CD14-positive monocyte (primary cell): ENCODE data around the gene CST9L. TPM values are rescaled to one million over a fixed set of nuclear protein-coding genes. Genes with fewer than 3 reads are reported as not detected.

Source experiments
- DNase-seq, 3 donors: peaks; one replicate each; pipeline ENCODE4 v3.0.0-alpha.2; 2011 to 2022
- H2AFZ ChIP-seq: 2 replicates; pipeline ENCODE4 v1.6.0; 2012; ENCODE audit warnings: mild to moderate bottlenecking, low read depth, low read length, inconsistent platforms; ENCODE audit not compliant: insufficient read depth, poor library complexity, severe bottlenecking
- H3K27ac ChIP-seq, 2 donors: 1 replicate in 1 of 2; 2 replicates in 1 of 2; pipeline ENCODE4 v1.5.1; 2012 to 2013; ENCODE audit warnings: low read length in 2 of 2, control low read depth in 1 of 2, inconsistent platforms in 1 of 2, low read depth in 1 of 2, mild to moderate bottlenecking in 1 of 2
- H3K27me3 ChIP-seq, 2 donors: one replicate each; pipeline versions ENCODE4 v1.6.0 to v1.6.1; 2011 to 2013; ENCODE audit warnings: low read length in 2 of 2; ENCODE audit not compliant: control insufficient read depth in 2 of 2, insufficient read depth in 2 of 2
- H3K36me3 ChIP-seq, 2 donors: replicated peaks in 1 of 2; 1 replicate in 1 of 2; 2 replicates in 1 of 2; pipeline versions ENCODE4 v1.5.1 to v1.6.1; 2012 to 2013; ENCODE audit warnings: low read length in 2 of 2, control low read depth in 1 of 2, inconsistent platforms in 1 of 2, mild to moderate bottlenecking in 1 of 2; ENCODE audit not compliant: insufficient read depth in 2 of 2, control insufficient read depth in 1 of 2
- H3K4me1 ChIP-seq, 2 donors: 1 replicate in 1 of 2; 2 replicates in 1 of 2; pipeline versions ENCODE4 v1.5.1 to v1.6.1; 2012 to 2013; ENCODE audit warnings: low read length in 2 of 2, control low read depth in 1 of 2, inconsistent platforms in 1 of 2, mild to moderate bottlenecking in 1 of 2, moderate library complexity in 1 of 2; ENCODE audit not compliant: insufficient read depth in 2 of 2, control insufficient read depth in 1 of 2
- H3K4me2 ChIP-seq: replicated peaks from 2 replicates; pipeline ENCODE3; 2012; ENCODE audit warnings: low read length, moderate library complexity, mild to moderate bottlenecking; ENCODE audit not compliant: poor library complexity, severe bottlenecking; ENCODE audit errors: extremely low read depth
- H3K4me3 ChIP-seq, 3 experiments: fragments of 200-600 bp in 1 of 3; sonication (generic) in 1 of 3; replicated peaks in 1 of 3; 1 replicate in 2 of 3; 2 replicates in 1 of 3; pipeline ENCODE4 v1.5.1; 2011 to 2013; ENCODE audit warnings: low read length in 3 of 3, mild to moderate bottlenecking in 3 of 3, control low read depth in 2 of 3, low read depth in 2 of 3, inconsistent platforms in 1 of 3, moderate library complexity in 1 of 3
- H3K79me2 ChIP-seq: 2 replicates; pipeline ENCODE4 v1.6.0; 2012; ENCODE audit warnings: mild to moderate bottlenecking, control low read depth, inconsistent platforms, low read length, moderate library complexity; ENCODE audit not compliant: insufficient read depth
- H3K9ac ChIP-seq: 2 replicates; pipeline ENCODE4 v1.6.0; 2017; ENCODE audit warnings: low read length, mild to moderate bottlenecking; ENCODE audit not compliant: insufficient read depth, poor library complexity, severe bottlenecking
- H3K9me3 ChIP-seq, 2 donors: replicated peaks in 1 of 2; 1 replicate in 1 of 2; 2 replicates in 1 of 2; pipeline versions ENCODE4 v1.5.1 to v1.6.1; 2012 to 2013; ENCODE audit warnings: low read length in 2 of 2, control low read depth in 1 of 2; ENCODE audit not compliant: control insufficient read depth in 1 of 2, insufficient read depth in 1 of 2
- H4K20me1 ChIP-seq: 2 replicates; pipeline ENCODE4 v1.6.0; 2012; ENCODE audit warnings: mild to moderate bottlenecking, low read length, control low read depth, moderate library complexity; ENCODE audit not compliant: insufficient read depth
- H3K27ac Mint-ChIP-seq, 7 donors: one replicate each; pipeline ENCODE4 v1.8.0; 2020; ENCODE audit warnings: mild to moderate bottlenecking in 7 of 7, mixed read lengths in 7 of 7, moderate library complexity in 6 of 7, inconsistent platforms in 2 of 7
- H3K27me3 Mint-ChIP-seq, 3 donors: one replicate each; pipeline ENCODE4 v1.8.0; 2021 to 2022; ENCODE audit warnings: low read depth in 3 of 3, mild to moderate bottlenecking in 3 of 3, mixed read lengths in 3 of 3, moderate library complexity in 3 of 3, inconsistent platforms in 1 of 3
- H3K36me3 Mint-ChIP-seq, 2 donors: one replicate each; pipeline ENCODE4 v1.8.0; 2020; ENCODE audit warnings: mixed read lengths in 2 of 2, inconsistent platforms in 1 of 2, mild to moderate bottlenecking in 1 of 2
- H3K4me1 Mint-ChIP-seq: one replicate; pipeline ENCODE4 v1.8.0; 2020; ENCODE audit warnings: mild to moderate bottlenecking, mixed read lengths
- H3K4me3 Mint-ChIP-seq, 2 donors: one replicate each; pipeline ENCODE4 v1.8.0; 2020; ENCODE audit warnings: mild to moderate bottlenecking in 2 of 2, mixed read lengths in 2 of 2, moderate library complexity in 1 of 2
- H3K9me3 Mint-ChIP-seq, 7 donors: one replicate each; pipeline ENCODE4 v1.8.0; 2020 to 2022; ENCODE audit warnings: mixed read lengths in 7 of 7, mild to moderate bottlenecking in 6 of 7, moderate library complexity in 6 of 7, inconsistent platforms in 2 of 7
- WGBS: methylation state at CpG from one replicate; pipeline ENCODE4 v1.1.5; 2013; ENCODE audit warnings: missing lambda C conversion rate; ENCODE audit not compliant: insufficient coverage; 5-methylcytosine and 5-hydroxymethylcytosine counted together
- intact Hi-C, 2 donors: fragments of 100-400 bp; cut with micrococcal nuclease; formaldehyde crosslinking; loops; one replicate each; pipeline versions ENCODE4 v1.15.0 to v1.15.1; 2023
- polyA plus RNA-seq, 3 donors: library from polyadenylated mRNA; depleted of rRNA in 1 of 3; unstranded in 2 of 3; stranded (reverse) in 1 of 3; fragments of 300-500 nt in 2 of 3; fragments of >200 nt in 1 of 3; fragmentation: Illumina TruSeq in 2 of 3; gene quantifications; 1 replicate in 2 of 3; 2 replicates in 1 of 3; pipeline ENCODE4 v1.2.3, GENCODE V29; 2012 to 2021
- TF ChIP-seq, protein P1 (sequence below): fragments of 200-600 bp; IDR thresholded peaks from one replicate; pipeline ENCODE4 v1.8.0; 2022; ENCODE audit warnings: antibody characterized with exemption, mild to moderate bottlenecking

Gene CST9L
- polyA plus RNA-seq, 3 donors, result not detected

DNA sequence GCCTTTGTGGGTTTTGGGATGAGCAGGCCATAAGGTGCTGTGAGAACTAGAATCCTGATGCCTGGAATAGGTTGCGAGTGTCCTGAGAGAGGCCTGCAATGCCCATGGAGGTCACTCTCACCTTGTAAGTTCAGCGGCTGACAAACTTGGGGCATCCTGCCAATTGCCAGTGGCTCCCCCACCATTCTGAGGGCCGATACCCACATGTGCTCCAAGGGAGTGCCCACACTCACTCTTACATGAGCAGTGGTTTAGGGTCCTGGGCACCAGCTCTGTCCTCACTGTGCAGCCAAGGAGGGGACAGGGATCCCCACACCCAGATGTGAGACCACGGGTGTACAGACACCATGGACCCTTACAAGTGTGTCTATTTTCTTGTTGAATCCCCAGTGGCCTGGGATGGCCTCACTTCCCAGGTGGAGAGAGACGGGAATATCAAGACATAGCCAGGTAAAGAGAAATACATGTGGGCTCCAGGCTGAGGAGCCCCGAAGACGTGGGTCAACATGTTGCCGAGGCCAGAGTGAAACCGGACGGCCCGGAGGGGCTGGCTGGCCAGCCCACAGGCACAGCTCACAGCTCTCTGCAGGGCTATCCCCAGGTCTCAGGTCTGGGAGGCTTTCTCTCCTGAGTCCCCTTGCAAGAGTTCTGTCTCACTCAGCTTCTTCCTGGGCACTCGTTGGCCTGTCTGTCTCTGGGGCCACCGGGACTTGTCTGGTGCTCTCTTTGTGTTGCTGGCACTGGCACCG lies 39.4 kb upstream of the CST9L start:
- Mint-ChIP-seq H3K4me1 (peaks cover 19% of the 10 kb centered on the region), H3K9me3 (peaks cover 0 to 1% (median 0%) of the 10 kb centered on the region in 7 donors), H3K36me3 (no peaks in the 10 kb centered on the region), H3K27me3 (peaks cover 8 to 15% (median 10%) of the 10 kb centered on the region in 3 donors), H3K27ac (peak overlapping the region in 1 of 7 donors; percentile 75), H3K4me3 (no peak overlapping the region)
- Histone ChIP-seq H3K9ac (no peak overlapping the region), H3K27me3 (no peaks in the 10 kb centered on the region), H3K27ac (no peak overlapping the region), H3K79me2 (no peaks in the 10 kb centered on the region), H3K4me2 (no peak overlapping the region), H3K36me3 (no peaks in the 10 kb centered on the region), H2AFZ (no peak overlapping the region), H3K9me3 (no peaks in the 10 kb centered on the region), H4K20me1 (no peaks in the 10 kb centered on the region), H3K4me1 (peaks cover 12 to 14% of the 10 kb centered on the region in 2 donors), H3K4me3 (no peak overlapping the region)
- 95% methylated on average over 14 of the region's 14 CpGs for WGBS
- TF ChIP-seq, protein P1, sequence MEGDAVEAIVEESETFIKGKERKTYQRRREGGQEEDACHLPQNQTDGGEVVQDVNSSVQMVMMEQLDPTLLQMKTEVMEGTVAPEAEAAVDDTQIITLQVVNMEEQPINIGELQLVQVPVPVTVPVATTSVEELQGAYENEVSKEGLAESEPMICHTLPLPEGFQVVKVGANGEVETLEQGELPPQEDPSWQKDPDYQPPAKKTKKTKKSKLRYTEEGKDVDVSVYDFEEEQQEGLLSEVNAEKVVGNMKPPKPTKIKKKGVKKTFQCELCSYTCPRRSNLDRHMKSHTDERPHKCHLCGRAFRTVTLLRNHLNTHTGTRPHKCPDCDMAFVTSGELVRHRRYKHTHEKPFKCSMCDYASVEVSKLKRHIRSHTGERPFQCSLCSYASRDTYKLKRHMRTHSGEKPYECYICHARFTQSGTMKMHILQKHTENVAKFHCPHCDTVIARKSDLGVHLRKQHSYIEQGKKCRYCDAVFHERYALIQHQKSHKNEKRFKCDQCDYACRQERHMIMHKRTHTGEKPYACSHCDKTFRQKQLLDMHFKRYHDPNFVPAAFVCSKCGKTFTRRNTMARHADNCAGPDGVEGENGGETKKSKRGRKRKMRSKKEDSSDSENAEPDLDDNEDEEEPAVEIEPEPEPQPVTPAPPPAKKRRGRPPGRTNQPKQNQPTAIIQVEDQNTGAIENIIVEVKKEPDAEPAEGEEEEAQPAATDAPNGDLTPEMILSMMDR, result no peak
- intact Hi-C loops, result loop anchor here in 1 of 2 donors (2.0 kb wide), 1 partner anchor 165 kb away; no protein-coding TSS in a partner anchor
- DNase-seq, result no peak

DNA sequence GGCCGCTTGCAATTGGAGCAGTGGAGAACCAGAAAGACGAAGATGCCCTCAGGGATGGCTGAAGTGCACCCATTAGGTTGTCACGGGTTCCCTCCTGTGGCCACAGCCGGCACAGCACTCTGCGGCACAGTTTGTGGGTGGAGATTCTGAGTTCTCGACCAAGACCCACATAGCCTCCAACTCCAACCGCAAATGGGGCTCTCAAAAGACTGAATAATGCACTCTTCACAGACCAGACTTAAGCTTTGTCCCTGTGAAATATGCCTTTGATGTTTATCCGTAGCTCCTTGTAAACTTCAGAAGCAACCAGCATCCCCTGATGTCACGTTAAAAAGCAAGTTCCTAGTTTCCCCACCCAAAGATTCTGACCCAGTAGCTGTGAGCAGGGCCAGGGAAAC lies 38.4 kb upstream of the CST9L start:
- WGBS, result 0% methylated on average over 5 of the region's 9 CpGs
- peak overlapping the region in 1 of 7 donors; percentile 49 for H3K27ac Mint-ChIP-seq
- intact Hi-C loops, result loop anchor here (1.0 to 2.0 kb wide), 2 partner anchors 164 to 165 kb away; no protein-coding TSS in a partner anchor
- H3K79me2 ChIP-seq, result no peaks in the 10 kb centered on the region
- H3K4me3 Mint-ChIP-seq, result peak overlapping the region in 1 of 2 donors; percentile 42
- no peak overlapping the region for H3K27ac ChIP-seq
- no peak overlapping the region for H3K4me3 ChIP-seq
- H3K36me3 Mint-ChIP-seq, result no peaks in the 10 kb centered on the region
- H4K20me1 ChIP-seq, result no peaks in the 10 kb centered on the region
- peaks cover 22 to 24% of the 10 kb centered on the region in 2 donors for H3K4me1 ChIP-seq
- peak; percentile 56 to 69 (median 65) for DNase-seq
- peaks cover 29% of the 10 kb centered on the region for H3K4me1 Mint-ChIP-seq
- no peaks in the 10 kb centered on the region for H3K27me3 ChIP-seq
- no peaks in the 10 kb centered on the region for H3K9me3 ChIP-seq
- H3K9me3 Mint-ChIP-seq, result peaks cover 0 to 1% (median 0%) of the 10 kb centered on the region in 7 donors
- peak overlapping the region; percentile 47 for H2AFZ ChIP-seq
- H3K27me3 Mint-ChIP-seq, result peaks cover 6 to 15% (median 10%) of the 10 kb centered on the region in 3 donors
- H3K9ac ChIP-seq, result no peak overlapping the region
- H3K36me3 ChIP-seq, result no peaks in the 10 kb centered on the region
- peak overlapping the region; percentile 0 for H3K4me2 ChIP-seq
- TF ChIP-seq, protein P1, result peak; percentile 93
